Type B pancreatic cell (in vitro differentiated cells): ENCODE data around the gene SZT2. TPM values are rescaled to one million over a fixed set of nuclear protein-coding genes. Genes with fewer than 3 reads are reported as not detected.

Source experiments
- DNase-seq: peaks from one replicate; pipeline ENCODE4 v3.0.0; 2021; ENCODE audit warnings: mixed read lengths; ENCODE audit not compliant: unreplicated experiment; ENCODE audit errors: extremely low spot score
- H3K27ac Mint-ChIP-seq: 2 replicates; pipeline ENCODE4 v1.8.0; 2021; ENCODE audit warnings: mild to moderate bottlenecking, mixed read lengths
- H3K27me3 Mint-ChIP-seq: 2 replicates; pipeline ENCODE4 v1.8.0; 2021; ENCODE audit warnings: mixed read lengths
- H3K36me3 Mint-ChIP-seq: 2 replicates; pipeline ENCODE4 v1.8.0; 2021; ENCODE audit warnings: mixed read lengths
- H3K4me1 Mint-ChIP-seq: one replicate; pipeline ENCODE4 v1.8.0; 2021; ENCODE audit warnings: mixed read lengths; ENCODE audit not compliant: unreplicated experiment
- H3K4me3 Mint-ChIP-seq: 2 replicates; pipeline ENCODE4 v1.8.0; 2021; ENCODE audit warnings: mild to moderate bottlenecking, mixed read lengths
- H3K9me3 Mint-ChIP-seq: 2 replicates; pipeline ENCODE4 v1.8.0; 2021; ENCODE audit warnings: mixed read lengths
- total RNA-seq: library from RNA; stranded (reverse); gene quantifications from 2 replicates; pipeline ENCODE4 v1.2.1, GENCODE V29; 2021; ENCODE audit warnings: low replicate concordance
- TF ChIP-seq, protein P1 (sequence below): fragments of 200-600 bp; sonication (generic); conservative IDR thresholded peaks from 2 replicates; pipeline ENCODE4 v1.5.0; 2021; ENCODE audit warnings: antibody characterized with exemption, mild to moderate bottlenecking

SZT2 gene
- total RNA-seq, 1 donor from 2014 or later = 65.7 TPM

DNA sequence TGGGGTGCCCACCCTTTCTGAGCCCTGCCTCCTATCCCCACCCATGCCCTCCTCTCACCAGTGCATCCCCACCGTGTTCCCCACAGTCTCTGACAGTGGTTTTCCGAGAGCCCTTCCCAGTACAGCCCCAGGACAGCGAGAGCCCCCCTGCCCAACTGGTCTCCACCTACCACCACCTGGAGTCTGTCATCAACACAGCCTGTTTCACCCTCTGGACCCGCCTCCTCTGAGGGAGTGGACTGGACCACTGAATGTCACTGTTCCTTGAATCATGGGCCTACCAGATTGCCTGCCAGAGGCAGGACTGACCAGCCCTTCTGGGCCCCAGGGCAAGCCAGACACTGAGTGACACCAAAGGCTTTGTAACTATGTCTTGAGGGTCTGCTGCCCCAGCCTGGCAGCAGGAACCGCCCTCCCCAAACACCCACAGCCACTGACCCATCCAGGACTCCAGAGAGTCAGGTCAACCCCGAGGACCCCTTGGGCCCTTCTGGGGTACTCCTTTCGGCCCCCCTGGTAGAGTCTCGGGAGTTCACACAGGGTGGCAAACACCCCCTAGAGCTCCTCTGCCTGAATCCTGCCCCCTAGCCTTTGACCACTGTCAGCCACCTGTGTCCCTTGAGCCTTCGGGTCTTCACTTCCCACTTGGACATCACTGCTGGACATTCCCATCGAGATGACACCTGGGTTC lies 60.7 kb downstream of the SZT2 start:
- TF ChIP-seq, protein P1, sequence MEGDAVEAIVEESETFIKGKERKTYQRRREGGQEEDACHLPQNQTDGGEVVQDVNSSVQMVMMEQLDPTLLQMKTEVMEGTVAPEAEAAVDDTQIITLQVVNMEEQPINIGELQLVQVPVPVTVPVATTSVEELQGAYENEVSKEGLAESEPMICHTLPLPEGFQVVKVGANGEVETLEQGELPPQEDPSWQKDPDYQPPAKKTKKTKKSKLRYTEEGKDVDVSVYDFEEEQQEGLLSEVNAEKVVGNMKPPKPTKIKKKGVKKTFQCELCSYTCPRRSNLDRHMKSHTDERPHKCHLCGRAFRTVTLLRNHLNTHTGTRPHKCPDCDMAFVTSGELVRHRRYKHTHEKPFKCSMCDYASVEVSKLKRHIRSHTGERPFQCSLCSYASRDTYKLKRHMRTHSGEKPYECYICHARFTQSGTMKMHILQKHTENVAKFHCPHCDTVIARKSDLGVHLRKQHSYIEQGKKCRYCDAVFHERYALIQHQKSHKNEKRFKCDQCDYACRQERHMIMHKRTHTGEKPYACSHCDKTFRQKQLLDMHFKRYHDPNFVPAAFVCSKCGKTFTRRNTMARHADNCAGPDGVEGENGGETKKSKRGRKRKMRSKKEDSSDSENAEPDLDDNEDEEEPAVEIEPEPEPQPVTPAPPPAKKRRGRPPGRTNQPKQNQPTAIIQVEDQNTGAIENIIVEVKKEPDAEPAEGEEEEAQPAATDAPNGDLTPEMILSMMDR = no peak
- DNase-seq = peak; percentile 59
- H3K36me3 Mint-ChIP-seq = peaks cover 30% of the 10 kb centered on the region
- peaks cover 24% of the 10 kb centered on the region for H3K4me1 Mint-ChIP-seq
- H3K27ac Mint-ChIP-seq = no peak overlapping the region
- peaks cover 4% of the 10 kb centered on the region for H3K9me3 Mint-ChIP-seq
- no peak overlapping the region for H3K4me3 Mint-ChIP-seq
- H3K27me3 Mint-ChIP-seq = peaks cover 3% of the 10 kb centered on the region

DNA sequence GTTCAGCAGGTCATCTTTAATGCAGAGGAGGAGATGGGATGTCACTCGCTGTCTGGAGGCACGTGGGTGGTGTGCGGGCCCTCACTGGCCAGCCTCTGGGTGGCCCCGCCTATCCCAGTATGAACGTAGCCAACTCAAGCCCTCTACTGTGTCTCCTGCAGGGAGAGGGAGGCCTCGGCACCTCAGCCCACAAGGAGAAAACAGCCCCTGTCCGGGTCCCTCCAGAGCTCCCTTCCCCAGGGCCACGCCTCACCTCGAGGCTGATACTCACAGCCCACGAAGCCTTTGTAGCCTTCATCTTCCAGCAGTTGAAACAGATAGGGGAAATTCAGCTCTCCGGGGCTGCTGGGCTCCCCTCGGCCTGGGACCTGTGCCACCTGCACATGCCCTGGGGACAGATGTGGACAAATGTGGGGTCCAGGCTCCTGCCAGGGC lies 61.5 kb downstream of the SZT2 start:
- Mint-ChIP-seq H3K27ac (no peak overlapping the region), H3K9me3 (peaks cover 4% of the 10 kb centered on the region), H3K36me3 (peaks cover 30% of the 10 kb centered on the region), H3K27me3 (peaks cover 3% of the 10 kb centered on the region), H3K4me1 (peaks cover 20% of the 10 kb centered on the region), H3K4me3 (peak overlapping the region; percentile 28)
- DNase-seq = peak; percentile 59
- TF ChIP-seq, protein P1 = no peak

DNA sequence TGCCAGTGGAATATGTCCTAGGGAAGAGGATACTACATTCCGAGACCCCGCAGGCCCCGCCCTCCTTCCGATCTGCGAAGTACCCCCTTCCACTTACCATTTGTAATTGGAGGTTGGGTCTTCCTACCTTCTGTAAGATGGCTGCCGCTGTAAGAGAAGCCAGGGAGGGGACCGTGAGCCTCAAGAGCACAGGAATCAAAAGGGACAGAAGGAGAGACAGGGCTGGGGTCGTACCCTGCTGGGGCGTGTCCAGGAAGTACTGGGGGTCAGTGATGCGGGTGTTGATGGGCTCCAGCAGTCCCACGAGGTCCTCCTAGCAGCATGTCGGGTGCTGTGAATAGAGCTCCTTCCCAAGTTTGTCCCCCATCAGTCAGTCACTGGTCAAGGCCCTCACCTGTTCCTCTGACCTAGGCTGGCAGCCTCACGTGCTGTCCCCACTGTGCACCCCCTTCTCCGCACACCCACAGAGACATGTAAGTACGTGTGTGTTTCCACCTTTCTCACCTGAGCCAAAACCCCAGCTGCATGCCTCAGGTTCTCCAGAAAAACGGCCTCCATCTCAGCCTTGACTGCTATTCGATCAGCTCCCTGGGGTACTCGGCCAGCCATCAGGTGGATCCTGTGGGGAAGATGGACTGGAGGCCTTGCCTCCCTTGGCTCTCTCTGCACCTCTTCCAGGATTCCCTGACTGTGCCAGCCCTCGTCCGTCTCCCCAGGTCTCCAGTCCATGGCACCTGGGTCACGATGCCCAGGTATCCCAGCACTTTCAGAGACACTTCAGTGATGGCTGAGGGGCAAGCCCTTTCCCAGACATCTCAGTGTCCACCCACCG lies 62.2 kb downstream of the SZT2 start:
- peak; percentile 63 for DNase-seq
- H3K27ac Mint-ChIP-seq = peak overlapping the region; percentile 77
- TF ChIP-seq, protein P1 = no peak
- H3K4me3 Mint-ChIP-seq = peak overlapping the region; percentile 85
- peaks cover 6% of the 10 kb centered on the region for H3K27me3 Mint-ChIP-seq
- H3K4me1 Mint-ChIP-seq = peaks cover 20% of the 10 kb centered on the region
- peaks cover 4% of the 10 kb centered on the region for H3K9me3 Mint-ChIP-seq
- H3K36me3 Mint-ChIP-seq = peaks cover 26% of the 10 kb centered on the region

DNA sequence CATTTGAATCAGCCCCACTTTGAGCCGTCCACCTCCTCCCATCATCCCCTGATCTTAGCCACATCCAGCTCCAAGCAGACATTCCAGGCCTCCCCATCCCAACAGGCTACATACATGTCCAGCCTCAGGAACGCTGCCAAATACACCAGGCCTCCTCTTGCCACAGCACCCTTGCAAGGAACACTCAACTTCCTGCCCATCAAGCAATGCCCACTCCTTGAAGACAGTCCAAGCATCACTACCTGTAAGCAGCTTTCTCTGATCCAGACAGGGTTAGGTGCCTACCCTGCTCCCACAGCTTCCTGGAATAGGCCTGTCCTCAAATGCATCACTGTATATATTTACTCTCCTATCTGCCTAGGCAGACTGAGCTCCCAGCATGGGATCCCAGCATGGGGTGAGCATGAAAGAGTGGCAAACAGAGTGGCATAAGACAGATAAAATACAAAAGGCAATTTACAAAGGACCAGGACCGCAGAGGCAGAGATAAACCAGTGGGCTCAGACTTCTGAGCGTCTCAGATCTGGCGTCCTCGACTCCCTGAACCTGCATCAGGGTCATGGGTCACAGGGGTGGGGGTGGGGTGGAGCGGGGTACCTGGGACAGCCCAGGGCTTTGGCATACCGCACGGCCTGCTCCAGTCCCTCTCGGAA lies 63.2 kb downstream of the SZT2 start:
- Mint-ChIP-seq H3K4me3 (peak overlapping the region; percentile 85), H3K9me3 (peaks cover 4% of the 10 kb centered on the region), H3K27me3 (peaks cover 11% of the 10 kb centered on the region), H3K27ac (peak overlapping the region; percentile 77), H3K36me3 (peaks cover 26% of the 10 kb centered on the region), H3K4me1 (peaks cover 20% of the 10 kb centered on the region)
- DNase-seq = peak; percentile 62
- TF ChIP-seq, protein P1 = no peak

DNA sequence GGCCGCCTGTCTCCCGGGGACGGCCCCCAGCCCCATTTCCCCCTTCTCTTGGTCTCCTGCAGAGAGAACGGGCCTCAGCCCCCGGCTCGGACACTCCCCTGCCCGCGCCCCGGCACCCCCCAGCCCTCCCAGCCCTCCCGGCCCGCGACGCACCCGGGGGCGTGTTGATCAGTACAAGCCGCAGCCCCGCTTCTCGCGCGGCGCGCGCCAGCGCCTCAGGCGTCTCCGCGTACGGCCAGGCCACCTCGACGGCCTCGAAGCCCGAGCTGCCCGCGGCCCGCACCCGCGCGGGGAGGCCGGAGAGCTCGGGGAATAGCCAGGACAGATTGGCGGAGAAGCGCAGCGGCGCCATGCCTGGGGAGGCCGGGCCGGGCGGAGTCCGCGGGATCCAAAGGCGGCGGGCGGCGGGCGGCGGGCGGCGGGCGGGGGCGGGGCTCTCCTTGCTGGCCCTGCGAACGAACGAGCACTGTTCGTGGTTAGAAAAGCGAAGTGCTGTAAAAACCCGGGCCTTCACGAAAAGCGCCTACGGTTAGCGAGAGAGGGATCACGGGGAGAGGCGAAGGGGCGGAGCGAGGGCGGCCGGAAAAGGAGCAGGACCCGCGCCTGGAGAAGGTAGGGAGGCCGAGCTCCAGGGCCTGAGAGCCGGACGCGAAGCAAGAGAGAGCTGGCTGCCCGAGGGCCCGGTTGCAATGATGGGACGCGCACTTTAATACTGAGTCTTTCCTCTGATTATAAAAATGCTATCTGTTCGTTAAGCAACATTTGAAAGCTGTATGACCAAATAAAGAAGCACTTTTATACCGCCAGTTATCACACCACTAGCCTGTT lies 64.0 kb downstream of the SZT2 start, which contains the start of gene HYI:
Gene HYI (minus strand): TSS at position 490 of the 828 bp plus-strand sequence. CDS start 138 bp downstream, at position 352.
- TF ChIP-seq, protein P1 = no peak
- Mint-ChIP-seq H3K9me3 (peaks cover 4% of the 10 kb centered on the region), H3K27me3 (peaks cover 17% of the 10 kb centered on the region), H3K4me3 (peak within 1 kb of the TSS; percentile 95), H3K36me3 (peaks cover 26% of the 10 kb centered on the region), H3K27ac (peak within 1 kb of the TSS; percentile 95), H3K4me1 (peaks cover 20% of the 10 kb centered on the region)
- peak; percentile 83 for DNase-seq
